DMS 273 (cell line): ENCODE measurements around the gene PTPRD.

Experiments
- DNase-seq: peaks from one replicate; lab custom pipeline; 2025; ENCODE audit not compliant: unreplicated experiment; lab: John Stamatoyannopoulos, UW

PTPRD gene

DNA sequence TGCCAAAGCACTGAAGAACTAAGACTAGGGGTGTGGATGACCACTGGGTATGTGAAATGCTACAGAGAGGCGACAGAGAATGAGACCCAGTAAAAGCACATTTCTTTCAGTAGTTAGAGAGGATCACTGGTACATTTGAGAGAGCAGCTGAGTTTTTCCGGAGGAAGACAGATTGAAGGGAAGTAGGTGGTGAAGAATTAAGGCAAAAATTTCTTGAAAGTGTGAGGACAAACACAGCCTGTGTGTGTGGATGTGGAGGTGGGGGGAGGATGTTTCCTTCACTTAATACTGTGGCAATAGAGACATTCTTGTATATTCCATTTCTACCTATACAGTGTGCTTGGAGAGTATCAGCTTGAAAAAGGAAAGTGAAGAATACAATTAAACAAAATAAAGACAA is 1942.1 kb downstream of the PTPRD start:
- DNase-seq: no peak

DNA sequence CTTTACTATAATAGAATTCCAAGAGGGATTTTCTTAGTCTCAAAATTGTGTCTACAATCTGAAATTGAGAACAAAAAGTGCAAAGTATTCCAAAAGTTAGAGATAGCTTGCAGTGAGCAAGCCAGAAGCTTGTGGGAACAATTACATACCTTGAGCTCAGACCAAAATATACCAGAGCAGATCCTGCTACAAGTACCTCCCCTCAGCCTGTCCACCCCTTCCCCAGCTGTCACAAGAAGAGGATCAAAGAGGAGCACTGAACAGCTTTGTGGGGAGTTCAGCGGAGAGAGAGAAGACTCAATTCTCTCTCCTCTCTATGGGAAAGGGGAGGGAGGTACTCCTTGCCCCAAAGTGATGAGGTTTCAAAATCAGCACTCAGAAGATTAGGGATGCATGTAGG is 1944.1 kb downstream of the PTPRD start:
- peak; percentile 21 for DNase-seq

DNA sequence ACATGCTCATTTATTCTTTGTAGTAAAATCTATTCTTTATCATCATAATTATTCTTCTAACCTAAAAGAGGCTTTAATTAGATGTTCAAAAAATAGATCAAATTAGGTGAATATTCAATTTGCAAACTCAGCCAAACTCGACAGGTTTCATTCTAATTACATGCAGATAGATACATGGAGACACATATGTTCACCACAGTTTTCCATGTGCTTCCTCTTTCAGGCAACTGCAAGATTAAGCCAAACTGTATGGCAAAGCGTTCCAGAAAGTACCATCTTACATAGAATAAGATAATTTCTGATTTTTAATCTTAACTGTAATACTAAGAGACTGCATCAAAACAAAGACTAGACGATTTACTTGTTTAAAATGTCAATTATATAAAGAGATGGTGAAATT is 1944.6 kb downstream of the PTPRD start:
- DNase-seq: peak; percentile 4

DNA sequence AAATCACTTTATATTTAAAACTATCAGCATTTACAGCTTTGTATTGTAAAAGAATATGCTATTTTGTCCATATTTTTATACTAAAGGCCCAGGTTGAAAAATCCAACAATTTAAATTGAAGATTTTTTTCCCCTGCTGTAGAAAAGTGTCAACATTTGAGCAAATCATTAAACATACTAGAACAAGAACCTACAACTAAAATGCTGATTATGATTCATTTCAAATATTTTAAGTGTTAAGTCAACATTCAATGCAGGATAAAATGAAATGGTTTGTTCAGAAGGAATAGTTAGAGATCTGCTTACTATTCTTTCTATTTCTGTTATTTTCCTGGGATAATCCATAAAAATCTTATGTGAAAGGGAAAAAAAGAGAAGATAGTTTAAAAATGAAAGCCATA is 1946.7 kb downstream of the PTPRD start:
- no peak for DNase-seq

GRCh38 chr9:8660383-8660782 is 1952.4 kb downstream of the PTPRD start:
- DNase-seq: peak; percentile 39

DNA sequence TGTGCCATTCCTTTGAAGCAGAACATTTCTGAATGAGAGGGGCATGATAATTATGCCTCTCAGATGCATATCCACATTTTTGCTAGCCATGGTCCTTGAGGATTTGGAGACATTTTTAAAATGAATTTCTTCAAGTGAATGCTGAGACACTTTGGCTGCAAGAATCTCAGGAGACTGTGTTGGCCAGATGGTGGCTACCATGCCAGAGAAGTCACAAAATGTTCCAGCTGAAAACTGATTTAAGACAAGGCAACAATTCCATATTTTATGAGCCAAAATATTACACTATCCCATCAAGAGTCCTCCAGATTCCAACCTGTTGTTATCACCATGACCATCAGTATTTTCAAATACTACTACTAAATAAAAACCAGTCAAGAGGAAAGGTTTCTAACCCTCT is 1953.7 kb downstream of the PTPRD start:
- no peak for DNase-seq

GRCh38 chr9:8655071-8655470 is 1957.7 kb downstream of the PTPRD start:
- DNase-seq: no peak

DNA sequence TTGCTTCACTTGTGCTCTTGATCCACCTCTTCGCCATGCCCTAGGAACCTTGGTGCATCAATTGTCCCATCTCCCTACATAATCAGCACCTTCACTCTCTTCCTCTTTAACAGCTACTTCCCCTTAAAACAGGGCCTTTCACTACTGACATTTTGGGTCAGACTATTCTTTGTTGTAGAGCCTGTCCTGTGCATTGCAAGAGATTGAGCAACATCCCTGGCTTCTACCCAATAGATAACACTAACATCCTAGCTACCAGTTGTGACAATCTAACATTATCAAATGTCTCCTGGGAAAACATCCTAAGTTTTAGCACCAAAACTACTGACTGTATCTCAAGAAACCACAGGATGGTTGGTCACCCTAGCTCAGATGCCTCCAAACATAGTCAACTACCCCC is 1958.9 kb downstream of the PTPRD start:
- no peak for DNase-seq

DNA sequence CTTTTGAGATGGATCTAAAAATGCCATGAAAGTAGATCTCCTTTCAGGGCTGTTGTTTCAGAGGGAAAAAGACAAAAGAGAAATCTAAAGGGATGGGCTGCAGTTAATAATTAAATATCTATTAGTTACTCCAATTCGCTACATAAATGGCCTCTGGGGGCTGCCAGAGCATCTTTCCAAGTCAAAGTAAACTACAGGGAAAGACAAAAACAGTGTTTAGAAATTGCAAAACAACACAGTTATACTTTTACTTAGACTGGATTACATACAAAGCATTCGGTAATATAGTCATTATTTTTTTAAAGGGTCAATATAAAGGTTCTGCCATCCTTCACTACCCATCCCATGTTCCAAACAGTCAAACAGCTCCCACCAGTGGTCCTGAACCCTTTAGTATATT is 1959.7 kb downstream of the PTPRD start:
- DNase-seq: no peak

DNA sequence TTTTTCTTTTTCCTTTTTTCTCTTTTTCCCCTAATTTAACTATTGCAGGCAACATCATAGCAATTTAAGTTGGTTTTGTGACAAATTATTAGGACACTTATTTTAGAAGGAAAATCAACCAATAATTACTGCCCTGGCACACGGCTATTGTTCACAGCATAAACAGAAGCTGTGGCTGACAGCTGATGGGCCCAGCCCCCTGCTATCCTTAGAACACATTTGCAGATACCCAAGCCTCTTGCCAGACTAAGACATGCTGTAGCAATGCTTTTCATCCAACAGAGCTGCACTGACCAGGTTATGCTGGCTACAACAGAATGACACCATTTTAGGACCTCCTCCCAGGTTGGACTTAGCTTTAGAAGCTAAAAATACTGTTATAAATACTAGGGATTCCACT is 1960.5 kb downstream of the PTPRD start:
- DNase-seq: no peak

GRCh38 chr9:8651846-8652215 is 1961.0 kb downstream of the PTPRD start:
- DNase-seq: no peak

DNA sequence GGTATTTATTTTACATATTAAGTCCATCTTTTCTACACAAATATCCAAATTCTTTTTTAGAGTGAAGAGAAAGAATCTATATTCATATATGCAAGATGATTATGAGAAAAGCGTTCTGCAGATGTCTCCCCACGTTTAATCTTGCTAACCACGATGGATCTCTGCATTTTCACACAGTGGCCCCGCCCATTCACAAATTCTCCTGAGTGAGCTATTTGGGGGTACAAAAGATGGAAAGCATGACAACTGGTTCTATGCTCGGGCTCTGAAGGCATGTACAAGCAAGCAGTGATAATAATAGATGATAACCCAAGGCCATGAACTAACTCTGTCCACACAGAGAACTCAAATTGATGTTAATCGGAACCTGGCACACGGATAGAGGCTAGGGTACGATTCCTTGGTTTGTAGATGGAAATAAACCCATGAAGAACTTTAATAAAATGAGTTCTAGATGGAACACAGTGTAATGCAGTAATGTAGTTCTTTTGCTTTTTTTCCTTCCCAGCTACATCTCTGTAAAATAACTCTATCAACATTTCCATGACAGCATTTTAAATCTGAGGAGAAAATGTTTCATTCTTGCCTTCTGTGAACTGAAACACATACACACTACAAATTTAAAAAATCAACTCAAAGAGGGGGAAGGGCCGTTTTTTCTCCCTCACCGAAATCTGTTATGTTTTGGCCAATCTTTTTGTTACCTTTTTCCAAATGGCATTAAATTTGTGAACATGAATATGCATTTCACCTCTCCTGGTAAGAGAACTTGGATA is 1961.5 kb downstream of the PTPRD start:
- DNase-seq: no peak

- no peak for DNase-seq
Measured at GRCh38 chr9:8649807-8650206, 1963.0 kb downstream of the PTPRD start.

GRCh38 chr9:8649160-8649559 is 1963.6 kb downstream of the PTPRD start:
- no peak for DNase-seq

GRCh38 chr9:8648271-8648845 is 1964.4 kb downstream of the PTPRD start:
- DNase-seq: no peak

GRCh38 chr9:8647824-8648223 is 1965.0 kb downstream of the PTPRD start:
- DNase-seq: no peak

DNA sequence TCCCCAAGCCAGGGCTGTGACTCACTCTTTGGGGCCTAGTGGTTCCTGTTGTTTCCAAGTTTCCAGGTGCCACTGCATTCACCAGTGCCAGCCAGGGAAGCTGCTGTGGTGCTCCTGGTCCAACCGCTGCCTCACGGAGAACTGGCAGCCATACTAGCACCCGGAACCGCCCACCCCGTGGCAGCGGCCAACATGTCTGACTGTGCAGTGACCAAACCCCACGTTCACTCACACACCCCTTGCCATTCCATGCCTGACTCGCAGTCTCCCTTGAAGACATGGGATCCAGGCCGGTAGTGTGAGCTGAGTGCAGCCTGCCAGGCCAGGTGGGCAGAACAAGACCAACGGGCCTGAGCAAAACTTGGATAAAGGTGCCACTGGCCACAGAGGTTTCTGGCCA is 1968.2 kb downstream of the PTPRD start:
- no peak for DNase-seq

- peak; percentile 23 for DNase-seq
Measured at GRCh38 chr9:8643896-8644295, 1968.9 kb downstream of the PTPRD start.

GRCh38 chr9:8643464-8643863 is 1969.3 kb downstream of the PTPRD start:
- DNase-seq: no peak

- DNase-seq: peak; percentile 1
Measured at GRCh38 chr9:8640761-8641160, 1972.0 kb downstream of the PTPRD start.

DNA sequence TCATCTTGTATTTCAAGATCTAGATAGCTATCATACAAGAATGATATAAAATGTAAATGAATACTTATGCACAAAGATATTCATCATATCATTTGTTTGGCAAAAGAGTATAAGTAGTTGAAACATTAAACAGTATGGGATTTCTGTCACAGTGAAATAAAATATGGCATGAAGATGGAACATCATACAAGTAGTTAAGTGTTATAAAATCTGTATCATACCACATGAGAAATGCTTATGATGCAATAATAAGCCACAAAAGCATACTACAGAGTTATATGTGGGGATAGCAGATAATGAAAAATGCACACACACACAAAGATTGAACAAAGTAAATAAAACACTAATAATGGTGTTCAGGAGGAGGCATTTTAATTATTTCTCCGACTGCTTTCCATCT is 1975.2 kb downstream of the PTPRD start:
- DNase-seq: no peak

DNA sequence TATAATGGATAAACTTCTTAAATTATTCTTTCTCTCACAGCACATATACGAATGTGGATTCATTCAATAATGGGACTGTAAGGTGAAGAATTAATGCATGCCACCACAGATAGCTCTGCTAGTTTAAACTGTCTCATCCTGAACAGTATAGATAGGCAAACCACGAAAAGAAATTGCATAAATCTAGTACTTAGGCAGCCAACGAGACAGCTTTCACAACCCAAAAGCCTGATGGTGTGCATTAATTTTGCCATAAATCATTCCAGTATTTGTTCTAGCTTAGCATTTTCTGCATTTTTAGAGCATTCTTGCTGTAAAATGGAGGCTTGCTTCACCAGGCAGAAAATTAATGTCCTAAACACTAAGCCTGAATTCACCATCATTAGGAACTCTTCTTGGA is 1979.0 kb downstream of the PTPRD start:
- DNase-seq: no peak

DNA sequence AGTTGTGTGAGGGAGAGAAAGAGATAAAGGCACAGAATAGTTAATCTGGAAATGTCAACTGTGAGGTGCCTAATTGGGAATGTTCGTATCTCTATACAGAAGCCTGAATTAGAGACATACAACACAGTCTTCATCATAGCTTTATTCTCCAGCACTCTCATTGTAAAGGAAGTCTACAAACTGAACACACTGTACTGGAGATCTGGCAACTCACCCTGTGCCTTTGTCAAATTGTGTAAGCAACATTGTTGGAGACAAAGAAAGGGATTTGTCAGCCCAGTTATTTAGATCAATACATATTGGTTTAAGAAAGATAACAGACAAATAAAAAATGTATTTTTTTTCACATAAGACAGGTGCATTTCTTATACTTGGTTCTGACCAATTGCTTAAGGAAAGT is 1980.3 kb downstream of the PTPRD start:
- DNase-seq: no peak
